HG02938 (cell line): ENCODE measurements around the gene MRGPRX2.
A peak's percentile ranks its signal among the peaks of the same experiment; 100 is the strongest.

Experiments
- ATAC-seq: cut with Tn5 transposase; IDR thresholded peaks from one replicate; pipeline ENCODE4 v1.9.1; 2021; ENCODE audit warnings: mild to moderate bottlenecking, moderate library complexity; ENCODE audit not compliant: unreplicated experiment

MRGPRX2 gene

DNA sequence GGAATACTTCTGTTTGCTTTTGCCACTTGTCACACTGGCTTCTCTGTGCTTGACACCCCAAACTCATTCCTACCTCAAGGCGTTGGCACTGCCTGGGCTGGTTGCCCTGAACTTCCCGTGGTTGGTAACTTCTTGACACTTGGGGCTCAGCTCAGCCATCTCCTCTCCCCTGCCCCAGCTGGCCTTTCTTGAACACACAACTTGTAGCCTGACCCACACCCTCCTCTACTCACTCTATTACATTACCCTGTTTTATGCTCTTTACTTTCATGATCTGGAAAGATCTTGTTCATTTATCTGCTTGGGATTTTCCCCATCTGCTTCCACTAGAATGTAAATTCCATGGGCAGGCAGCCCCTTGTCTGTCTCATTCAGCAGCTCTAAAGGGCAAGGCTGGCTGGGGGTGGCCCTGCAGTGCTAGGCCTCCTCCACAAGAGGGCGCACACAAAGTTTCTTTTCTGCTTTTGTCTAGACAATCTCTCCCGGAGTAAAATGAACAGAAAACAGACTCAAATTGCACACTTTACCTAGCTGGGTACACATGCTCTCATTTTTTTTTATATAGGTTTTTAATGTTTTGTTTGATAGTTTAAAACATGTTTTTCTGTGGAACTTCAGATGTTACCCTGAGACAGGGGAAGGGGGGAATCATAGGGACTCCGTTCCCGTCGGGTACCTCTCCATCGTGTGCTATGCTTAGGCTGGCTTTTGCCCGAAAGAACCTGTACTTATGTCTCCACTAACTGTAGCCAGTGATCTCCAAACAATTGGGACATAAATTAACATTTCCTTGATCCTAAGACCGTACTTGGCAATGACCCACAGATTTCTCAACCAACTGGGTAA is 16.4 kb upstream of the MRGPRX2 start:
- ATAC-seq, result peak; percentile 68

DNA sequence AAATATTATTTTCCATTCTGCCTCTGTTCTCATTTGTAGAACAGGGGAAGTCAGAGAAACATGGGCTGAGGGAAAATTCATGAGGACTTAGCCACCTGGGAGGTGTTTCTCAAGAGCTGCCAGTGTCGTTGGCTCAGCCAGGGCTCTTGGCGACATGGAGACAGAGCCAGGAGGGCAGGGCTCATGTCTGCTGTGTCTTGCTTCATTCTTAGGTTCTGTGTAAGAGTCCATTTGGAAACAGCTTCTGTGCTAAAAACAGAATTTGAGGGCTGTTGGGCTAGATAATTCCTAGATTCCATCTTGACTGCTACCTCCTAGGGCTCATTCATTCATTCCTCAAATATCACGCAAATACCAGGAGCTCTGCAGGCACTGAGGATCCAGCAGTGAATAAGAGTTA is 15.1 kb upstream of the MRGPRX2 start:
- ATAC-seq, result no peak

DNA sequence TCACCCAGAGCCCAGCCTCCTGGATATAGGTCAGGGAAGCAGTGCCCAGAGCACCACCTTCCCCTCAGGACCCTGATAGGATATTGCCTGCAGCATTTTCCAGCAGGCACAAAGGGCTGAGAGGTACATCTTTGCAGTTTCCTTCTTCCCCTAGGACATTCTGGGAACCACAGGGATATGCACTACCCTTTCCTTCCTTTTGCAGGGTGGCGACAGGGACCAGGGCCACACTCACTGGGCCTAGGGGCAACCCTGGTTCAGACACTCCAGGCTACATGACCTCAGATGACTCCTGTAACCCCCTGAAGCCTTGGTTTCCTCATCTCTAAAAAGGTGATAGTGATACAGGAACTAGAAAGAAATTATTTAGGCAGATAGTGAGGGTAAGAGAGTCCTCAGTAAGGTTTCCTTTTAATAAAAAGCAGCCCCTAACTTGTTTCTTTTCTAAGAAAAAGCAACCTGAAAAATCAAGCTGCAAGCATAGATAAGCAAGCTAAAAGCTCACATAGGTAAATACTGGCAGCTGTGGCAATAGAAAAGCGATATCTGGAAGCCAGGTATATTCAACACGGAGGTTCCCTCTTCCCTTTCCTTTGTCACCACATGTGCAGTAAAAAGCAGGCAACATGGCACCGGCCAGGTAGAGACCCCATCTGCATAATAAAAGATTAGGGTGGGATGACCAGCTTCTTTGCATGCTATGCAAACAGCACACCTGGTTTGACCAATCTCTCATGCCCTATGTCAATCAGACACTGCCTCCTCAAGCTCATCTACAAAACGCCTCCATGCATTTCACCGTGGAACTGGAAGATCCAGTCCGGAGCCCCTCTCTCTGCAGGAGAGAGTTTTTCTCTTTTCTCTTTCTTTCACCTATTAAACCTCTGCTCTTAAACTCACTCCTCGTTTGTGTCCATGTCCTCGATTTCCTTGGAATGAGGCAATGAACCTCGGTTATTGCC is 13.2 kb upstream of the MRGPRX2 start:
- no peak for ATAC-seq

DNA sequence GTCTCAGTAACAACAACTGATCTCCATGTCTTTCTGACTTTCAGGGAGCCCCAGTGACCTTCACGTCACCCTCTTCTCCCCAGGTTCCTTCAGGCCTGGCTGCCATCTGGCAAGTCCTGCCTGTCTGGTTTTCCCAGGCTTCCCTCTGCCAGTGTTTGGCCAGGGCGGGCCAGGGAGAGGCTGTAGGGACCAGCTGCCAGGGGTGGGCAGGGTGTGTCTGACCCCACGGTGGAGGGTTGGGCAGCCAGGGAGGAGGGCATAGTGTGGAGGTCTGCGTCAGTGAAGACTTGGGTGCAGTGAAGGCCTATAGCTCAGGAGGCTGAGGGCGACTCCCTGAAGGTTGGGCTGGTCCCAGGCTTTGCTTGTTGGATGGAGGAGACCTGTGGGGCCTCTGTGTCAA is 11.9 kb upstream of the MRGPRX2 start:
- no peak for ATAC-seq

DNA sequence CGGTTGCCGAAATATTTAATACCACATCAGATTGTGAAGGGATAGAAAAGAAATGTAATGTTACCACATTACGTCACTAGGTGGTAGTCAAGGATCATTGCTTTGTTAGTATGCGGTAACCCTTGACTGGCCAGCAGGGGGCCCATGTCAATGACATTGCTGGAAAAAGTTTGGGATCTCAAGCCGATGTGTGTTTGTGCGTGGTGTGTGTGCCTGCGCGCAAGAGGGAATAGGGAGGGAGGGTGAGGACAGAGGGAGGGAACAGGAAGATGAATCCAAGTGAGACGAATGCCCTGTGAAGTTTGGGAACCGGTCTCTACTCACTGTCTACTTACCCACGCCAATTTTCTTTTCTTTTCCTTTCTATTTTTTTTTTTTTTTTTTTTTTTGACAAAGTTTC is 10.7 kb upstream of the MRGPRX2 start:
- ATAC-seq, result peak; percentile 98

DNA sequence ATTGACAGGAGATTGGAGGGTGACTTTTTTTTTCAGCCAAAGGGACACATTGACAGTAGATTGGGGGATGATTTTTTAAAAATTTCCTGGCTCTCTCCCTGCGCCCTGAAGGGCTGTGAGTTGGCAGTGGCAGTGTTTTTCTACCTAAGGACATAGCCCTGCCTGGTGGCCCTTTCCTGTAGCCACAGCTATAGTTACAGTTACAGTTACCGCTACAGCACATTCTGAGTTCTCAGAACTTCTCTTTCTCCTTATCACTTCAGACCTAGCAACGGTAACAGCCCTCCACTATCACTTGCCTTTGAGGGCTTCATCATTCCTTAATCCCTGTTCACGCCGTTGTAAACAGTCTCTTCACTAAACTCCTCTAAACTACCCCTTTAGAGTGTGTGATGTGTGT is 684 bp downstream of the MRGPRX2 start:
- no peak for ATAC-seq

DNA sequence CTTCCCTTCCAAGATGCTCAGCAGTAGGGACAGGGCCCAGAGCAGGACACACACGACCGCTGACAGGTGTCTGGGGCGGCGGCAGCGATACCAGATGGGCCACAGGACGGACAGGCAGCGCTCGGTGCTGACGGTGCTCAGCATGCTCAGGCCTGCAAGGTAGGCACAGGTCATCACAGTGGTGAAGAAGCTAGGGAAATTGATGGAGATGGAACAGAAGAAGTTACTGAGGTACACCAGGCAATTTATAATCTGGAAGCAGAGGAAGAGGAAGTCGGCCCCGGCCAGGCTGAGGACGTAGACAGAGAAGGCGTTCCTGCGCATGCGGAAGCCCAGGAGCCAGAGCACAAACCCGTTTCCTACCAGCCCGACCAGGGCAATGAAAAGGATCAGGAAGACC is 4.6 kb downstream of the MRGPRX2 start:
- ATAC-seq, result no peak

DNA sequence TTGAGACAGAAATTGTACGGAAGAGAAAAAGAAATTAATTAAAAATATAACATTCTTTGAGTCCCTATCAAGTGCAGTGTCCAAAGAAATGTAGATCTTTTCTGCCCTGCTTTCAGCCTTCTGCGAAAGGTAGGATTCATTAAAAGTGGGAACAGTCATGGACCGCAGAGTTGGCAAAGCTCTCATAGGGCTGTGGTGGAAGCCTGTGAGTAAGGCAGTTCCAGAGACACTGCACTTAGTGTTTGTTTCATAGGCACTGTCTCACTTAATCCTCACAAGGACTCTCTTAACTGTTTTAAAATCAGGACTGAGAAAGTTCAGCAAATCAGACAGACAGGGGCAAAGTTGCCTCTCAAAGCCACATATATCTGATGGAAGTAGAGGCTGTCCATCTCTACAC is 5.5 kb downstream of the MRGPRX2 start:
- no peak for ATAC-seq

DNA sequence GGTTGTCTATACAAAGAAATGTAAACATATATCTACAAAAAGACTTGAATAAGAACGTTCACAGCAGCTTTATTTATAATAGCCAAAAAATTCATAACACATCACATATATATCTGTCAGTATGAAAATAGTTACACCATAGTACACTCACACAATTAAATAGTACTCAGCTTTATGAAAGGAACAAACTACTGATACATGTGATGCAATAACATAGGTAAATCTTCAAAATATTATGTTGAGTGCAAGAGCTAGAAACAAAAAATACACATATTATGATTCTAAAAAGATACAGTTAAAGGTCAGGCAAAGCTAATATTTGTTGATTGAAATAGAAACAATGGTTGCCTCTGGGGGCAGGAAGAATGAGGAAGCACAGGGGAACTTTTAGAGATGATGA is 6.6 kb downstream of the MRGPRX2 start:
- ATAC-seq, result no peak

DNA sequence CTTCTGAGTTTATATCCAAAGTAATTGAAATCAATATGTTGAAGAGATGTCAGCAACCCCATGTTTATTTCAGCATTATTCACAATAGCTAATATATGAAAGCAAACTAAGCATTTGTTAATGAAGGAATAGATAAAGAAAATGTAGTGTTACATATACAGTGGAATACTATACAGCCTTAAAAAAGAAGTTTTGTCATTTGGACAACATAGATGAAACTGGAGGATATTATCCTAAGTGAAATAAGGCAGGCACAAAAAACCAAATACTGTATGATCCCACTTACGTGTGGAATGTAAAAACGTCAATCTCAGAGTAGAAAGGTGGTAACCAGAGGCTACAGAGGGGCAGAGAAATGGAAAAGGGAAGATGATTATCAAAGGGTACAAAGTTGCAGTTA is 10.2 kb downstream of the MRGPRX2 start:
- ATAC-seq, result no peak

DNA sequence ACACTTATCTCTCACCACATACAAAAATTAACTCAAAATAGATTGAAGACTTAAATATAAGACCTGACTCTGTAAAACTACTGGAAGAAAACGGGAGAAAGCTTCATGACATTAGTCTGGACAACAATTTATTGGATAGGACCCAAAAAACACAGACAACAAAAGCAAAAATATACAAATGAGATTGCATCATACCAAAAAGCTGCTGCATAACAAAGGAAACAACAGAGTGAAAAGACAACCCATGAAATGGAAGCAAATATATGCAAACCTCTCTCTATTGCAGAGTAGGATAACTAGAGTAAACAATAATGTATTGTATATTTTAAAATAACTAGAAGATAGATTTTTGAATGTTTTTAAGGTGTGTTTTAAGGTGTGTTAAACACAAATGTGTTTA is 11.2 kb downstream of the MRGPRX2 start:
- no peak for ATAC-seq

DNA sequence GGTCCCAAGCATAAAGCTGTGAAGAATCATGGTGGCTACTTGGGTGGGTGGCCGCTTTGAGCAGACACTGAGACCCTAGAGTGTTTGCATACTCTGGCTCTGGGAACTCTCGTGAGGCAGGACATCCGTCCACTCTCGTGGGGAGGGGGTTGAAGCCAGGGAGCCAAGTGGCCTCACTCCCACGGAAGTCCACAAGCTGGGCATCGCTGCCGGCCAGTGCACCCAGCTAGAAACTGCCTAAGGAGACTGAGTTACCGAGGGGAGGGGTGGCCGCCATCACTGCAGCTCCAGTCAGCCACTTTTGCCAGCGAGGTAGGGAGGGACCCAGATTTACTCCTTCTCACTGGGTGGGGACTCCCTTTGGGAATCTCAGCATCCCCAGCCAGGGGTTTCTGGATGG is 20.5 kb downstream of the MRGPRX2 start:
- no peak for ATAC-seq

DNA sequence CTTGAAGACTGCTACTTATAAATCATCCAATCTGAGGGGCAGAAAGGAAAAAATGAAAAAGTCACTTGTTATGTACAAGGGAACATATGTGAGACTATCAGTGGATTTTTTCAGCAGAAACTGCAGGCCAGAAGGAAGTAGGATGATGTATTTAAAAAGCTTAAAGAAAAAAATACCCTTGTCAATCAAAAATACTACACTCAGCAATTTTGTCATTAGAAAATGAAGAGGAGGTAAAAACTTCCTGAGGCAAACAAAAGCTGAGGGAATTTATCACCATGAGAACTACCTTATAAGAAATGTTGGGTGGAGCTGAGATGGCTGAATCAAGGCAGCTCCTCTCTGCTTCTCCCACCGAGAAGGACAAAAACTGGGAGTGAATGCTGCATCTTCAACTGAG is 21.1 kb downstream of the MRGPRX2 start:
- ATAC-seq, result no peak

DNA sequence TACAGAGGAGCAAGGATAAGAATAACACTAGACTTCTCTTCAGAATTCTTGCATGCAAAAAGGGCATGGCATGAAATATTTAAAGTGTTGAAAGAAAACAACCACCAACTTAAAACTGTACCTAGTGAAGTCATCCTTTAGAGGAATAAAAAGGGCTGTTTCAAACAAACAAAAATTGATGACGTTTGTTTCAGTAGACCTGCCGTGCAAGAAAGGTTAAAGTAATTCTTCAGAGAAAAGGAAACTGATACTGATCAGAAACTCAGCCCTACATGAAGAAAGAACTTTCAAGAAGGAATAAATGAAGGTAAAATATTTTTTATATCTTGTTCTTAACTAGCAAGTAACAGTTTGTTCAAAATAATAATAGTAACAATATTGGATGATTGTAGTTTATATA is 27.5 kb downstream of the MRGPRX2 start:
- no peak for ATAC-seq

DNA sequence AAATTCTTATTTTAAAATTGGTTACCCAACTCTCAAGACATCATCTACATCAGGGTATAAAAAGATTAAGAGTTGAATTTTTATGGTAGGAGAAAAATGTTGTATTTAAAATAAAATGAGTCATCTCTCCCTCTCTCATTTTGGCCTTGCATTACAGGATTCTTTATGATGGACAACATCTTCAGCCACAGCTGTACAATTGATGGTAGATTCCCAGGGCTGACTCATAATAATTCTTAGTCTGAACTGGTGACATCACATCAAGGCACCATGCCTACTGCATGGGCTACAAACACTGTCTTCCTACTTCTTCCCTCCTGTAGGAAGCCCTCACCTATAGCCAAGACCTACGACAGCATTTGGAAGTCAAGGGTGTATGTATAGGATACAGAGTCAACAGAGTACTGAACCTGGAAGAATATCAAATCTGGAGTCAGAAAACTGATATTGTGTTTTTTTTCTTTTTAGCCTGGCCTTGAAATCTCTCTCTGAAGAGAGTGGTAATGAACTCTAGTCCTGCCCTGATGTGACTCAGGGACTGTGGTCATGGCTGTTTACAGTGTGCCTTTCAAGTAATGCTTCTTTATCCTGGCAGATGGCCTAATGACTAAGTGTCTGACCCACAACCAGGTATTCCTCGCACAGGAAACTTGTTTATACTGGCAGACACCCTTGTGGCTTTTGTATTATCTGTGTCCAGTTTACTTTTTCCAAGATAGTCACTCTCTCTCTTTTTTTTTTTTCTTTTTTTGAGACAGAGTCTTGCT is 32.5 kb downstream of the MRGPRX2 start:
- no peak for ATAC-seq

DNA sequence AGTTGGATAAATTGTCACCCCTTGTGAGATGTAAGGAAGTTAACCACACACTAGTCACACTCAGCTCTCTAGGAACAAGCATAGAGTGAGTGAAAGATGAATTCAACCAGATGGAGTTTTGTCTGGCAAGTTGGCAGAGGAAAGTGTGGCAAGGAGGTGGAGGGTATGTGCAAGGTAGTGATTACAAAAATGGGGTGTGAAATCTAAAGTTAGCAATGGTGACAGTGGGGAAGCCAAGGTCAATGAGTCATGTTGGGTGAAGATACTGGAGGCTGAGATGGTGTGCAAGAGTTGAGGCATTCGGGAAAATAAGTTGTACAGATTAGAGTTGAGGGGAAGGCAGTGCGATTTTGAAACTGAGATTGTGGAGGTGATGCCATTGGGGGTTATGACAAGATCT is 33.7 kb downstream of the MRGPRX2 start:
- ATAC-seq, result no peak

DNA sequence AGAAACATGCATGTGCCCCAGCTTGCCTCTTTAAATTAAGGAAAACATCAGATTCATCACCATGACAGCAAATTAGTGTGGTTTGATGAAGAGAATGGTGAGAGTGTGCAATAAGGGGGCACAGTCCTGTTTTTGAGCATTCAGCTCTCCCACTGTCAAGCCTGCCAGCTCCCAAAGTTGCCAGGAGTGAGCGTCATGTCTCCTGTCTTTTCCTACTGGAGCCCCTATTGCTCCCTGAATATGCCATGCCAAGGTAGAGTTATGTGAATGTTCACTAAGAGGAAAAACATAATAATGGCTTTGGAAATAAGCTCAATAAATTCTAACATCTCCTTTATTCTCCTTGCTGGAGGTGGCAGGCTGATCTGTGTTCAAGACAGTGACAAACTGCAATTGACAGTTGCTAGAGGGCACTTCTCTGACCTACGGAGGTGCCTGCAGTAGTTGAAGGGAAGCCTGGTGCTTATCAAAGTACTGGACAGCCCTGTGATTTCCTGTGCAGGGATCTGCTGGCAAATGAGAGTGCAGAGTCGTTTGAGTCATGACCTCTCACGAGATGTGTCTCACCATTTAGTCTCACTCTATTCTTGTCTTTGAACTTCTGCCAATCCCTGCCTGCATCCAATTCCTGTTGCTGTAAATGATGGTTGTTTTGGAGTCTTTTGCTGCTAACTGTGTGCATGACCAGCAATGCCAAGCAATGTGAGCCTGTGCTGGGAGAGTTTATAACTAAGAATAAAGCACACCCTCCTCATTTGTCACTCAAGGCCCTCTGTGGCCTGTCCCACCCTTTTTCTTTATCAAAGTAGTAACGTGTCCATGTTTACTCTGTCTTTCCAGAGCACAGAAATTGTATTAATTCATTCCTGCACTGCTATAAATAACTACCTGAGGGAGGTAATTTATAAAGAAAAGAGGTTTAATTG is 34.8 kb downstream of the MRGPRX2 start:
- no peak for ATAC-seq

DNA sequence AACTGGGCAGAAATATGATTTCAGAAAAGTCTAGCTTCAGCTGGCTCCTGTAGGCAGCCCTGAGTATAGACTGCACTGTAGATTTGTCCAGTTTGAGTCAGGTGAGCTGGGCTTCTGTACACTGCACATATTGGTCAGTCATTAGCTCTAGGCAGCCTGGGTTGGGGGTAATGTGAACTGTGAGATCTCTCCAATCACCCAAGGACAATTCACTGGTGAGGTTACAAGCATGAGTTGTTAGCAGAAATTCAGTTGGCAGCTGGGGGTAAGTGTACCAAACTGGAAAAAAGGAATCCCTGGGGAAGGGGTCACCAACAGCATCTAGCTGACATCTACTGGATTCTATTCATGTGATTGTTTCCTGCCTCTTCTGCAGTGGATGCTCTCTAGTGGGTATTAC is 39.7 kb downstream of the MRGPRX2 start:
- ATAC-seq, result no peak

DNA sequence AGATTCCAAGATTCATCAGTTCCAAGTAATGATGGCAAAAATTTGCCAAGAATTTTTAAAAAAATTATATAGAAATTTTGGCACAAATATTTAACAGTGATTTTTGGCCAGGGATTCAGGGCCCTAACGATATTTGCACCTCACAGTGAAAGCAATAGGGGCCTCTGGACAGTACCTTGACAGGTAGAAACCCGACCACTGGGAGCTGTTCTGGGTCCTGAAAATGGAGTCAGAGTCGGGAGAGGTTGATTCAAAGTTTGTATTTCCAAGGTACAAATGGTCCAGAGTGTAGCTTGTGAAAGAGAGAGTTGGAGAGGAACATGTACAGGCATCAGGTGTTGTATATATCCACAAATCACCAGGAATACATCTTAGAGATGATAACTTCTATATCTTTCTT is 41.6 kb downstream of the MRGPRX2 start:
- no peak for ATAC-seq

DNA sequence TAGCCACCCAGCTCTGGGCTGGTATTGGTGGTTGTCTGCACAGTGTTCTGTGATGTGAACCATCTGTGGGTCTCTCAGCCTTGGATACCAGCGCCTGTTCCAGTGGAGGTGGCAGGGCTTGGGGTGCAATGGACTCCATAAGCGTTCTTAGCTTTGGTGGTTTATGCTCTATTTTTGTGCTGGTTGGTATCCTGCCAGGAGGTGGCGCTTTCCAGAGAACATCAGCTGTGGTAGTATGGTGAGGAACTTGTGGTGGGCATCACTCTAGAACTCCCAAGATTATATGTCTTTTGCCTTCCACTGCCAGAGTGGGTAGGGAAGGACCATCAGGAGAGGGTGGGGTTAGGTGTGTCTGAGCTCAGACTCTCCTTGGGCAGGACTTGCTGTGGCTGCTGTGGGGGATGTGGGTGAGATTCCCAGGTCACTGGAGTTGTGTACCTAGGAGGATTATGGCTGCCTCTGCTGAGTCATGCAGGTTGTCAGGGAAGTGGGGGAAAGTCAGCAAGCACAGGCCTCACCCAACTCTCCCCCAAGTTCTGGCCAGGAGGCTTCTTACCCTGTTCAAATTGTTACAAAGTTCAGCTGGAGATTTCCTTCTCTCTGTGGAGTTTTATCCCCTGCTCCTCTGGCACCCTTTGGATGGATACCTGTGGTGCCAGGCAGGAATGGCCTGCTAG is 47.2 kb downstream of the MRGPRX2 start:
- no peak for ATAC-seq
